Stimulated activated CD8-positive, alpha-beta memory T cell treated with anti-CD3 and anti-CD28 coated beads, Interleukin-7, amount 100 ng/mL, for 48 hours (primary cell): ENCODE data around the gene PLAAT1.

ENCODE experiments used
- DNase-seq, 2 donors: peaks; one replicate each; pipeline ENCODE4 v3.0.0-alpha.2; 2020; ENCODE audit warnings: low read depth in 1 of 2; ENCODE audit errors: extremely low read depth in 1 of 2

Gene PLAAT1

GRCh38 chr3:193250492-193250891, 9.5 kb downstream of the PLAAT1 start:
- no peak for DNase-seq

GRCh38 chr3:193253986-193254660, 13.1 kb downstream of the PLAAT1 start:
- no peak for DNase-seq

GRCh38 chr3:193261970-193262369, 20.9 kb downstream of the PLAAT1 start:
- DNase-seq: no peak

GRCh38 chr3:193262707-193263106, 21.7 kb downstream of the PLAAT1 start:
- DNase-seq: no peak

GRCh38 chr3:193269343-193270028, 28.5 kb downstream of the PLAAT1 start:
- no peak for DNase-seq

GRCh38 chr3:193270451-193270850, 29.4 kb downstream of the PLAAT1 start:
- DNase-seq: no peak

GRCh38 chr3:193271101-193271840, 30.2 kb downstream of the PLAAT1 start:
- DNase-seq: no peak

GRCh38 chr3:193292386-193292785, 51.4 kb downstream of the PLAAT1 start:
- DNase-seq: no peak

- DNase-seq: no peak
Measured at GRCh38 chr3:193295985-193296384, 55.0 kb downstream of the PLAAT1 start.

- DNase-seq: no peak
Measured at GRCh38 chr3:193297421-193297820, 56.4 kb downstream of the PLAAT1 start.

- no peak for DNase-seq
Measured at GRCh38 chr3:193301433-193301832, 60.4 kb downstream of the PLAAT1 start.

GRCh38 chr3:193305356-193305755, 64.3 kb downstream of the PLAAT1 start:
- DNase-seq: no peak

- no peak for DNase-seq
Measured at GRCh38 chr3:193310914-193311723, 70.1 kb downstream of the PLAAT1 start.

- DNase-seq: no peak
Measured at GRCh38 chr3:193313061-193313958, 72.3 kb downstream of the PLAAT1 start.

GRCh38 chr3:193314161-193314560, 73.1 kb downstream of the PLAAT1 start:
- DNase-seq: no peak

GRCh38 chr3:193317682-193318300, 76.8 kb downstream of the PLAAT1 start:
- no peak for DNase-seq
